T-helper 1 cell treated with Interleukin-12 subunit alpha and Interleukin-12 subunit beta and Interleukin-4 antibody, amounts not matched to agents 30 μg/mL and 1 μg/mL, for 36 hours (primary cell): ENCODE measurements around the gene C1orf210.

ENCODE experiments used
- H3K27ac Mint-ChIP-seq: one replicate; pipeline ENCODE4 v1.8.0; 2021; ENCODE audit warnings: mild to moderate bottlenecking, mixed read lengths
- H3K27me3 Mint-ChIP-seq: one replicate; pipeline ENCODE4 v1.8.0; 2021; ENCODE audit warnings: low read depth, mixed read lengths
- H3K36me3 Mint-ChIP-seq: one replicate; pipeline ENCODE4 v1.8.0; 2021; ENCODE audit warnings: low read depth, mixed read lengths
- H3K4me1 Mint-ChIP-seq: one replicate; pipeline ENCODE4 v1.8.0; 2021; ENCODE audit warnings: low read depth, mixed read lengths
- H3K4me3 Mint-ChIP-seq: one replicate; pipeline ENCODE4 v1.8.0; 2021; ENCODE audit warnings: mild to moderate bottlenecking, moderate library complexity, mixed read lengths
- H3K9me3 Mint-ChIP-seq: one replicate; pipeline ENCODE4 v1.8.0; 2021; ENCODE audit warnings: mixed read lengths

C1orf210 gene

DNA sequence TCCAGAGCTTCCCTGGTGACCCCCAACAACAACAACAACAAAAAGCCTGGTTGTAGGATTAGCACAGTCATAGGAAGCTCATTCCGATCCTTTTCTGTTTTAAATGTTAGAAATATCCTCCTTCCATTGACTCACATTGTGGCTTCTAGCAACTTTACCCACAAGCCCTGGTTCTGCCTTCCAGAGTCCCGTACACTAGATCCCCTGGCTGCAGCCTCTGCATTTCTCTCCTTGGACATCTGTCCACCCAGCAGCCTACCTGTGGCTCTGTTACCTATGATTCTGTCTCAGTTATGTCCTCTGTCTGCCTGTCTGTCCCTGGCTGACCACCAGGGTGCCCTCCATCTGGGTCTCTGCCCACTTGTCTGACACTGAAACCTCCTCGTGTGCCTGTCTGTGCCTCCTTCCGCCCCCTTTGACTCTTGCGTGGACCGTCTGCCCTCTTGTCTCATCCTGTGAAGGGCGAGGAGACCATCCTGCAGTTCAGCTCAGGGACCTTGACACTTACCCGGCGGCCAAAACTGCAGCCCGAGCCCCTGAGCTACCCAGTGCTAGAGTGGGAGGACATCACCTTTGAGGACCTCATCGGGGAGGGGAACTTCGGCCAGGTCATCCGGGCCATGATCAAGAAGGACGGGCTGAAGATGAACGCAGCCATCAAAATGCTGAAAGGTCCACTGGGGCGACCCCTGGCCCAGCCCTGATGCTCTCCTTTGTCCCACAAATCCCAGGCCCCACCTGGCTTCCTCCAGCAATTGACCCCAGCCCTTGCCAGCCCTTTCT is 31.5 kb upstream of the C1orf210 start:
- H3K27me3 Mint-ChIP-seq, result no peaks in the 10 kb centered on the region
- no peaks in the 10 kb centered on the region for H3K9me3 Mint-ChIP-seq
- no peak overlapping the region for H3K27ac Mint-ChIP-seq
- no peaks in the 10 kb centered on the region for H3K36me3 Mint-ChIP-seq
- H3K4me3 Mint-ChIP-seq, result no peak overlapping the region
- no peaks in the 10 kb centered on the region for H3K4me1 Mint-ChIP-seq

DNA sequence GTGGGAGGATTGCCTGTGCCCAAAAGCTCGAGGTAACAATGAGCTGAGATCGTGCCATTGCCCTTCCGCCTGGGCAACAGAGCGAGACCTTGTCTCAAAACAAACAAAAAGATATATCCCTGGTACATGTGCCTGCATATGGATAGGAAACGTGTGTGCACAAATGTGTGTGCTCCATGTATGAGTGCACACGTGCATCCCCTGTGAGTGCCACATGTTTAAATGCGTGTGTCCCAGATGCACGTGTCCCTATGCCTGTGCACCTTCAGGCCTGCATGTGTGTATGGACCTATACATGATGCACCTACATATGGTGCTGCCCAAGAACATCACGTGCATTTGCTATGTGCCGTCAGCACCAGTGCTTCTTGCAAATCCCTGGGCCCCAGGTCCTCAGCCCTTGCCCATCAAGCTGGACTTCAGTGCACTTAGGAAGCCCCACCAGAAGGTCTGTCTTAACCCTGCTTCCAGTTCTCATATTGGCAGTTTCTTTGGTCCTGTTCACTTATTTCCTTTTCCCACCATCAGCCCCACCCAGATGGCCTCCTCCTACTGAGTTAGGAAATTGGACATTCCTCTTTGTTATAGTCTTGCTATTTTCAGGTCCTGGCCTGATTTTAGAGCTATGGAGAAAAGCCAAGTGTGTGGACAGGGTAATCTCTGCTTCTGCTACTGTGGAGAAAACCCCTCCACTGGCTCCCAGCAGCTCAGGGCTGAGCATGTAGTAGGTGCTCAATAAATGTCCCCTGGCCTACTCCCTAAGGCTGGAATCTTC is 30.8 kb upstream of the C1orf210 start:
- no peaks in the 10 kb centered on the region for H3K36me3 Mint-ChIP-seq
- H3K4me1 Mint-ChIP-seq, result no peaks in the 10 kb centered on the region
- H3K9me3 Mint-ChIP-seq, result no peaks in the 10 kb centered on the region
- H3K27me3 Mint-ChIP-seq, result no peaks in the 10 kb centered on the region
- H3K27ac Mint-ChIP-seq, result no peak overlapping the region
- no peak overlapping the region for H3K4me3 Mint-ChIP-seq

DNA sequence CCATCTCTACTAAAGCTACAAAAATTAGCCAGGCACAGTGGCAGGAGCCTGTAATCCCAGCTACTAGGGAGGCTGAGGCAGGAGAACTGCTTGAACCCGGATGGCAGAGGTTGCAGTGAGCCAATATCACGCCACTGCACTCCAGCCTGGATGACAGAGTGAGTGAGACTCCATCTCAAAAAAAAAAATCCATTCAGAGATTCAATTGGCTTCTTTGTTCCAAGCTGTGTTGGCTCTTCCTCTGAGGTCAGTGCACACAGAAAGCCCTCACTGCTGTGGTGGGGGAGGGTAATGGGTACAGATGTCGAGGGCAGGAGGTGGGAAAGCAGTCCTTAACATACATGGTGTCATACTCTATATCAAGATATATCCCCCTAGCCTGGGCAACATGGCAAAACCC is 30.1 kb upstream of the C1orf210 start:
- H3K27ac Mint-ChIP-seq, result no peak overlapping the region
- H3K27me3 Mint-ChIP-seq, result peaks cover 4% of the 10 kb centered on the region
- H3K9me3 Mint-ChIP-seq, result no peaks in the 10 kb centered on the region
- H3K4me3 Mint-ChIP-seq, result no peak overlapping the region
- H3K36me3 Mint-ChIP-seq, result no peaks in the 10 kb centered on the region
- H3K4me1 Mint-ChIP-seq, result no peaks in the 10 kb centered on the region

DNA sequence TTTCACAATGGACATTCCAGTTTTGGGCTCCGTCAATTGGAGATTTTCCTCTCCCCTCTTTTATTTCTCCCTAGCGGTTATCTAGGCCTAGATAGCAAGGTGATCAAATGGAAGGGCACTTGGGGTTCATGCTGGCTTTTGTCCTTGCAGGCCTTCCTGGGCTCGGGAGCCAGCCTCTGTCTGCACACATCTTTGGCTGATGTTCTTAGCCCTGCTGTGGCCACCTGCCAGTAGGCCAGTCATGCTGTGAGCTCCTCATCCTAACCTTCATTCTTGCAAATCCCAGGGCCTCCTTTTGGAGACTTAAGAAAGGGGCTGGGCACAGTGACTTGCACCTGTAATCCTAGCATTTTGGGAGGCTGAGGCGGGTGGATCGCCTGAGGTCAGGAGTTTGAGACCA is 28.9 kb upstream of the C1orf210 start:
- peaks cover 4% of the 10 kb centered on the region for H3K27me3 Mint-ChIP-seq

DNA sequence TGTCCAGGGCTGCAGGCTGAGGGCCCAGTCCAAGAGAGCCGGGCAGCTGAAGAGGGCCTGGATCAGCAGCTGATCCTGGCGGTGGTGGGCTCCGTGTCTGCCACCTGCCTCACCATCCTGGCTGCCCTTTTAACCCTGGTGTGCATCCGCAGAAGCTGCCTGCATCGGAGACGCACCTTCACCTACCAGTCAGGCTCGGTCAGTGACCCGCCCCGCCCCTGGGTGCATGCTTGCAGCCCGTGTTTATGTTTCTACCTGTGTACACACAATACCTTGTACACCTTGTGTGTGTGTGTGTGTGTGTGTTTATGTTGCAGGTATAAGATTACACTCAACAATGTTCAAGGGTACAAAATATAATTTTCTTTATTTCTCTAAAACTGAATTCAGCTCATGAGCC is 28.4 kb upstream of the C1orf210 start:
- no peak overlapping the region for H3K4me3 Mint-ChIP-seq
- H3K9me3 Mint-ChIP-seq, result no peaks in the 10 kb centered on the region
- H3K27ac Mint-ChIP-seq, result no peak overlapping the region
- H3K27me3 Mint-ChIP-seq, result peaks cover 4% of the 10 kb centered on the region
- H3K4me1 Mint-ChIP-seq, result no peaks in the 10 kb centered on the region
- no peaks in the 10 kb centered on the region for H3K36me3 Mint-ChIP-seq

More for the DNA sequence above, 28.9 kb upstream of the C1orf210 start:
- Mint-ChIP-seq H3K36me3 (no peaks in the 10 kb centered on the region), H3K4me1 (no peaks in the 10 kb centered on the region), H3K4me3 (no peak overlapping the region), H3K27ac (no peak overlapping the region), H3K9me3 (no peaks in the 10 kb centered on the region)

DNA sequence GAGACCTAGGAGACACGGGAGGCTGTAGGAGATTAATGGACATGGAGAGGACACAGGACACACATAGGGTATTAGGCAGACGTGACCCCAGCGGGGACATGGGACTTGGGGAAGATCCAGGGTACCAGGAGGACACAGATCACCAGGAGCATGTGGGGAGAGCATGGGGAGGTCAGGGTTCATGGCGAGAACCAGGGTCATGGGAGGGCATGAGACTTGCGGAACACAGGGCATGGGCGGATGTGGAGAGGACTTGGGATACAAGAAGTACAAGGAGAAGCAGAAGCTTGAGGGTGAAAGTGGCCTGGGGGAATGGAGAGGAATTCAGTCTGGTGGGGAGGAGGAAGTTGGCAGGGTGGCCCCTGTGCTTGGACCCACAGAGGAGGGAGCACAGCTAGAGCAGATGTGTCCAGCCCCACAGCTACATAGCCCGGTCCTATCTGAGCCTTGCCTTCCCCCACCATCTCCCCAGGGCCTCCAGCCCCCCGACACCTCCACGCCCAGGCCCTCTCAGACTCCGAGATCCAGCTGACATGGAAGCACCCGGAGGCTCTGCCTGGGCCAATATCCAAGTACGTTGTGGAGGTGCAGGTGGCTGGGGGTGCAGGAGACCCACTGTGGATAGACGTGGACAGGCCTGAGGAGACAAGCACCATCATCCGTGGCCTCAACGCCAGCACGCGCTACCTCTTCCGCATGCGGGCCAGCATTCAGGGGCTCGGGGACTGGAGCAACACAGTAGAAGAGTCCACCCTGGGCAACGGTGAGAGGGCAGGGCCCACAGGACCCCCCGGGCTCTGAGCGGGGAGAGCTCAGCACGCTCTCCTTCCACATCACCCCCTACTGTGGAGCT is 27.5 kb upstream of the C1orf210 start:
- Mint-ChIP-seq H3K4me3 (no peak overlapping the region), H3K27me3 (peaks cover 4% of the 10 kb centered on the region), H3K27ac (no peak overlapping the region), H3K36me3 (no peaks in the 10 kb centered on the region), H3K4me1 (no peaks in the 10 kb centered on the region), H3K9me3 (no peaks in the 10 kb centered on the region)

DNA sequence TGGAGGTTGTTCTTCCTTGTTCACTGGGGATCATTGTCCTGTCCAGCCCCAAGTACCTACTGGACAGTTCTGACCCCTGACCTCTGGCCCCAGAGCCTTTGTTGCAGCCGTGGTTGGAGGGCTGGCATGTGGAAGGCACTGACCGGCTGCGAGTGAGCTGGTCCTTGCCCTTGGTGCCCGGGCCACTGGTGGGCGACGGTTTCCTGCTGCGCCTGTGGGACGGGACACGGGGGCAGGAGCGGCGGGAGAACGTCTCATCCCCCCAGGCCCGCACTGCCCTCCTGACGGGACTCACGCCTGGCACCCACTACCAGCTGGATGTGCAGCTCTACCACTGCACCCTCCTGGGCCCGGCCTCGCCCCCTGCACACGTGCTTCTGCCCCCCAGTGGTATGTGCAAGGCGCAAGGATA is 26.8 kb upstream of the C1orf210 start:
- Mint-ChIP-seq H3K27ac (no peak overlapping the region), H3K27me3 (peaks cover 4% of the 10 kb centered on the region), H3K4me3 (no peak overlapping the region), H3K9me3 (no peaks in the 10 kb centered on the region), H3K4me1 (no peaks in the 10 kb centered on the region), H3K36me3 (no peaks in the 10 kb centered on the region)

DNA sequence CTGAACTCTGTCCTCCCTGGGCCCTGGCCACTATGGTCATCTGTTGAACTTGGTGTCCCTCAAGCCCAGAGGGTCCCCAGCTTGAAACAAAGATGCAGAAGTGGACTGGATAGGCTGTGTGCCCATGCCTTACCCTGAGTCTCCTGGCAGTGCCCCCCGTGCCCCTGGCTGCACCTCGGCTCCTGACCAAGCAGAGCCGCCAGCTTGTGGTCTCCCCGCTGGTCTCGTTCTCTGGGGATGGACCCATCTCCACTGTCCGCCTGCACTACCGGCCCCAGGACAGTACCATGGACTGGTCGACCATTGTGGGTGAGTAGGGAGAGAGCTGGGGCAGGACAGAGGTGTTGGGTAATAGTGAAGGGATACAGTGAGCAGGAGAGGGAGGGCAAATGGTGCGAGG is 26.1 kb upstream of the C1orf210 start:
- no peak overlapping the region for H3K4me3 Mint-ChIP-seq

DNA sequence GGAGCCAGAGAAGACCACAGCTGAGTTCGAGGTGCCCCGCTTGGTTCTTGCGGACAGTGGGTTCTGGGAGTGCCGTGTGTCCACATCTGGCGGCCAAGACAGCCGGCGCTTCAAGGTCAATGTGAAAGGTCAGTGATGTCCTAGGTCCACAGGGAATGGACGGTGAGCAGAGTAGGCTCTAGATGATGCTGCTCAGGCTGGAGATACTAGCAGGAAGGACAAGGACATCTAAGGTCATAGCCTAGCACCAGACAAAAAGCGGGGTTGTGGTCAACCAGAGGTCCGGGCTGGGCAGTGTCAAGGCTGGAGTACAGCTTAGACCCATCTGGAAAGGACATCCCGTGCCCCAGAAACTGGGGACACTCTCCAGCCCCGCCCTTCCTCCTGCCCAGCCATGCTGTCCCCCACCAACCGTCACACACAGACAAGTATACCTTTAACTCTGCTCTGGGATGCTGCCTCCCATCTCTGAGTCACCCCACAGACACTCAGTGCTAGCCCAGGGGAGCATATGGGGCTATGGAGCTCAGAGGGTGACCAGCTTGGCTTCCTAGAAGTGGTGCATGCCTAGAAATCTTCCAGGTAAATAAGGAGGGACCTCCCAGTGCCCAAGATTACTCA is 24.1 kb upstream of the C1orf210 start:
- Mint-ChIP-seq H3K27me3 (peaks cover 4% of the 10 kb centered on the region), H3K4me1 (no peaks in the 10 kb centered on the region), H3K9me3 (no peaks in the 10 kb centered on the region), H3K27ac (no peak overlapping the region), H3K4me3 (no peak overlapping the region), H3K36me3 (no peaks in the 10 kb centered on the region)

More for the DNA sequence above, 26.1 kb upstream of the C1orf210 start:
- H3K36me3 Mint-ChIP-seq, result no peaks in the 10 kb centered on the region
- peaks cover 4% of the 10 kb centered on the region for H3K27me3 Mint-ChIP-seq
- no peak overlapping the region for H3K27ac Mint-ChIP-seq
- H3K9me3 Mint-ChIP-seq, result no peaks in the 10 kb centered on the region
- no peaks in the 10 kb centered on the region for H3K4me1 Mint-ChIP-seq

DNA sequence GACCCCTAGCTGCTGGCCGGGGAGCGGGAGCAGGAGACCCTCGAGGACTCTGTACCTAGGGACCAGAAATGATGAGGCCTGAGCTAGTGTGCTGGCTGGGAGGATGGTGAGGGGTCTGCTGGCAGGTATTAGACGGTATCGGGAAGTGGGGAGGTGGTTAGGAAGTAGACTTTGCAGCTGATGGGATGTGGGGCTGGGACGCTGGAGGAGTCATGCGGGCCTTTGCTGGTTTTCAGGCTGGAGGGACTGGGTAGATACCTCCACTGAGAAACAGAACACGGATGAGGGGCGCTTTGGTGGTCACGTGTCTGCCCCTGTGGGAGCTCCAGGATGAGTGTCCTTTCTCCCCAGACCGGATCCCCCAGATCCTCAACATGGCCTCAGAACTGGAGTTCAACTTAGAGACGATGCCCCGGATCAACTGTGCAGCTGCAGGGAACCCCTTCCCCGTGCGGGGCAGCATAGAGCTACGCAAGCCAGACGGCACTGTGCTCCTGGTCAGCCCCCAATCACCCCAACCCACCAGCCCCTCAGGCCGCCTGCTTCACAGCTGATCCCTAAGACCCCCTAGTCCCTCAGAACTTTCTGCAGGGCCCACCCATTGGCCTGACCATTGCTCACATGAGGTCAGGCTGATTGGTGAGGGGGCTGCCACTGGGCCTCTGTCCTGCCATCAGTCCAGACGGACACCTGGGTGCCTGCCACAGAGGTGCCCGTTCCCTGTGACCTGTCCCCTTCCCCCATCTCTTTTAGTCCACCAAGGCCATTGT is 23.4 kb upstream of the C1orf210 start:
- no peak overlapping the region for H3K4me3 Mint-ChIP-seq
- peaks cover 2% of the 10 kb centered on the region for H3K4me1 Mint-ChIP-seq

DNA sequence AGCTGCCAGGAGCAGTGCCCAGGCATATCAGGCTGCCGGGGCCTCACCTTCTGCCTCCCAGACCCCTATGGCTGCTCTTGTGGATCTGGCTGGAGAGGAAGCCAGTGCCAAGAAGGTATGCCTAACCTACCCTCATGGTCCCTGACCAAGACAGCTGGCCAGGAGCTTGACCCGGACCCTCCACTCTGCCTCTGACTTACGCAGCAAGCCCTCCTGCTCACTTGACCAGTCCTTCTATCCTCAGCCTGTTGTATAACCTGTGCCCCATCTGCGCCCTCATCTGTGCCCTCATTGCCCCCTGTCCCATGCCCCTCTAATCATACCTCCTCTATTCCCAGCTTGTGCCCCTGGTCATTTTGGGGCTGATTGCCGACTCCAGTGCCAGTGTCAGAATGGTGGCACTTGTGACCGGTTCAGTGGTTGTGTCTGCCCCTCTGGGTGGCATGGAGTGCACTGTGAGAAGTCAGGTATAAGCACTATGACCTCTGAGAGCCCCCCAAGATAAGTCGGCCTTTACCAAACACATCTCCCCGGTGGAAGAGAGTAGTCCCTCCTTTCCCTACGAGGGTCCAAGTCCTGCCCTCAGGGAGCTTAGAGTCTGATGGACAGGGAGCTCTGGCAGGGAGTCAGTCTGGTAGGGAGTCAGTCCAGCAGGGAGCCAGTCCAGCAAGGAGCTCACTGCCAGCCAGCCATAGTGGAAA is 22.2 kb upstream of the C1orf210 start:
- Mint-ChIP-seq H3K27me3 (peaks cover 4% of the 10 kb centered on the region), H3K9me3 (no peaks in the 10 kb centered on the region), H3K27ac (no peak overlapping the region), H3K36me3 (no peaks in the 10 kb centered on the region), H3K4me1 (peaks cover 2% of the 10 kb centered on the region), H3K4me3 (no peak overlapping the region)

More for the DNA sequence above, 23.4 kb upstream of the C1orf210 start:
- peaks cover 4% of the 10 kb centered on the region for H3K27me3 Mint-ChIP-seq
- no peaks in the 10 kb centered on the region for H3K9me3 Mint-ChIP-seq
- H3K27ac Mint-ChIP-seq, result no peak overlapping the region
- H3K36me3 Mint-ChIP-seq, result no peaks in the 10 kb centered on the region

DNA sequence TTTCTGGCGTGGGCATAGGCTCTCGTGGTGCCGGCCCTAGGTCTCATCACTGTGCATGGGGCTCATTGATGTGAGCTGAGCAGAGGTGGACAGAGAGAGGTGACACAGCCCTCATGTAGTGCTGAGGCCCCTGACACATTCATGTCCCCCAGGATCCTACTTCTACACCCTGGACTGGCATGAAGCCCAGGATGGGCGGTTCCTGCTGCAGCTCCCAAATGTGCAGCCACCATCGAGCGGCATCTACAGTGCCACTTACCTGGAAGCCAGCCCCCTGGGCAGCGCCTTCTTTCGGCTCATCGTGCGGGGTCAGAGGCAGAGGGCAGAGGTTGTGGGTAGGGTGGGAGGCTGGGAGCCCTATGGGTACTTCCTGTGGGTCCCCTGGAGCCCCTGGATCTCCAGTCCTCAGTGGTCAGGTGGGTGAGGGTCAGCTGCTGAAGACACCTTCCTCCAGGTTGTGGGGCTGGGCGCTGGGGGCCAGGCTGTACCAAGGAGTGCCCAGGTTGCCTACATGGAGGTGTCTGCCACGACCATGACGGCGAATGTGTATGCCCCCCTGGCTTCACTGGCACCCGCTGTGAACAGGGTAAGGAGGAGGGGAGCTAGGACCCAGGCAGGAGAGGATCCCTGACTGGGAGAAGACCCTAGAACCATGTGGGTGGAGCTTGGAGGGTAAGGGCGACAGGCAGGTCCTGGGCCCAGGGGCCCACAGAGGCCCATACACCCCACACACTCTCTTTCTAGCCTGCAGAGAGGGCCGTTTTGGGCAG is 21.5 kb upstream of the C1orf210 start:
- no peak overlapping the region for H3K4me3 Mint-ChIP-seq
- peaks cover 2% of the 10 kb centered on the region for H3K4me1 Mint-ChIP-seq
- H3K36me3 Mint-ChIP-seq, result no peaks in the 10 kb centered on the region
- H3K27ac Mint-ChIP-seq, result no peak overlapping the region
- H3K9me3 Mint-ChIP-seq, result no peaks in the 10 kb centered on the region
- H3K27me3 Mint-ChIP-seq, result peaks cover 4% of the 10 kb centered on the region
